IPS-NIHi11 (cell line): ENCODE measurements around the gene DNAJB6.
"Not testable (repeated sequence)": the region's sequence is repeated elsewhere in the genome, so short reads cannot be mapped to it uniquely, and the experiment has no call there.

Source experiments
- DNase-seq: peaks from one replicate; pipeline ENCODE4 v3.0.0; 2012; ENCODE audit warnings: mixed read lengths, low spot score

DNAJB6 gene

GRCh38 chr7:157442993-157443831, 106.4 kb downstream of the DNAJB6 start:
- DNase-seq, result no peak

- DNase-seq, result no peak
These were observed 107.4 kb downstream of the DNAJB6 start for GRCh38 chr7:157444011-157444842.

- DNase-seq, result no peak
These were observed 108.0 kb downstream of the DNAJB6 start for GRCh38 chr7:157444843-157445135.

GRCh38 chr7:157445246-157445955, 108.6 kb downstream of the DNAJB6 start:
- DNase-seq, result no peak

GRCh38 chr7:157445956-157446295, 109.1 kb downstream of the DNAJB6 start:
- DNase-seq, result no peak

GRCh38 chr7:157446322-157446721, 109.5 kb downstream of the DNAJB6 start:
- no peak for DNase-seq

- not testable (repeated sequence) for DNase-seq
These were observed 117.2 kb downstream of the DNAJB6 start for GRCh38 chr7:157454003-157454402.

- DNase-seq, result no peak
These were observed 120.8 kb downstream of the DNAJB6 start for GRCh38 chr7:157457355-157458253.

GRCh38 chr7:157458254-157458633, 121.4 kb downstream of the DNAJB6 start:
- no peak for DNase-seq

- DNase-seq, result no peak
These were observed 123.2 kb downstream of the DNAJB6 start for GRCh38 chr7:157459966-157460365.

GRCh38 chr7:157460721-157461120, 123.9 kb downstream of the DNAJB6 start:
- no peak for DNase-seq

GRCh38 chr7:157461573-157462418, 125.0 kb downstream of the DNAJB6 start:
- DNase-seq, result no peak

- DNase-seq, result no peak
These were observed 125.6 kb downstream of the DNAJB6 start for GRCh38 chr7:157462419-157462771.

- no peak for DNase-seq
These were observed 126.0 kb downstream of the DNAJB6 start for GRCh38 chr7:157462840-157463239.

- no peak for DNase-seq
These were observed 126.4 kb downstream of the DNAJB6 start for GRCh38 chr7:157463245-157463644.

- DNase-seq, result no peak
These were observed 127.5 kb downstream of the DNAJB6 start for GRCh38 chr7:157464111-157464970.

GRCh38 chr7:157464971-157465886, 128.4 kb downstream of the DNAJB6 start:
- no peak for DNase-seq

GRCh38 chr7:157465891-157466866, 129.4 kb downstream of the DNAJB6 start:
- no peak for DNase-seq
